Measurements from ENCODE around the gene MIDN.

MIDN gene

DNA sequence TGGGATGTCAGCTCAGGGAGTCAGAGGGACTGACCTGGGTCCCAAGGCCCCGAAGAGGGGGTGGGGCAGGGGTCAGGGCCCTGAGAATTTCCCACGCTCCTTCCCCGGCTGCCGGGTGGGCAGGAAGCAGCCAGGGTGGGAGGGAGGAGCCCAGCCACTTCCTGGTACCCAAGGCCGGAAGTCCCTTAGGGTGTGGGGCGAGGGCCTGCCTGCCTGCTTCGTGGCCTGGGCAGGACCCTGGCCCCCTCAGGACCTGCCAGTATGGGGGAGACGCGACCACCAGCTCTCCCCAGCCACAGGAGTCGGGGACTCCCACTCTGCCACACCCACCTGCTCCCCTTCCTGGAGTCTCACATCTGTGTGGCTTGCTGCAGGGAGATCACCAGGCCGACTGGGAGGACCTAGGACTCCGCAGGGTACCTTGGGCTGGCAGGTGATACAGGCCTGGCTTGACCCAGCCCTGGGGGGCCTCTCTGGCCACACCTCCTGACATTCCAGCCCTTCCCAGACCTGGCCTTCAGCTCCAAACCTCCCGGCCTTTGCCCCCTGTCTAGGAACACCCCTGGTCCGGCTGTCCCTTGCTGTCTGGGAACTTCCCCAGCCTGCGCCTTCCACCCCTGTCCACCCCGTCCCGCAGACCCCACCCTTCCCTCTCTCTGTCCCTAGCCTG lies 11.0 kb downstream of the MIDN start:
- peak in 3 of 4 experiments; percentile 43 to 66 (median 50) for DNase-seq

GRCh38 chr19:1259876-1260748 lies 11.7 kb downstream of the MIDN start:
- DNase-seq = peak in 2 of 4 experiments; percentile 36 to 49

DNA sequence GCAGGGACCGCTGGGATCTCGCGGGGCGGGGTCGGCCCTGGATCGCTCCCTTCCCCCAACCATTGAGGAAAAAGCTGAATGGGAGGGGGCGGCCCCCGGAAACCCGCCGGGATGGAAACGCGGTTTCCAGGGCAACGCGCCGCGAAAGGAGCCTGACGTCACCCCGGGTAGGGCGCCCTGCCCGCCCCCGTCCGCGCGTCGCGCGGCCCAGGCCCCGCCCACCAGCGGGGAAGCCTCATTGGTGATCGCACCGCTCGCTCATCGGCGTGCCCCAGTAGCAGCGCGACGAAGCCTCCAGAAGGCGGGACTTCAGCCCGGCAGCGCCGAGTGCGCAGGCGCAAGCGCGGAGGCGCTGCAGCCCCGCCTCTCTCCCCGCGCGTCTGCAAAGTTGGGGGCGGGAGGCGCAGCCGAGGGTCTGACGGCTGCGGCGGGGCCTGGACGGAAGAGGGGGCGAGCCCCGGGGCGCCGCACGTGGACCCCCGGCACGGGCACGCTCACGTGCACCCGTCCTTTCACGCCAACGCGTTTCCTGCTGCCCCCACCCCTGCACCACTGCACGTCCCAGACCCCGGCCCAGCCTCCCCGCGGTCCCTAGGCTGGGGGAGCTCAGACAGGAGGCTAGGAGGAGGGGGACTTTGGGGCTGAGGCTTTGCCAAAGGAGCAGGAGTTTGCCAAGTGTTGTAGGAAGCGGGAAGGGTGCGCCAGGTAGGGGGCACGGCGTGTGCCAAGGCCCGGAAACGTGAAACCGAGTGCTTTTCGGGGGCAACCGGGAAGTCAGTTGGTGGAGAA lies 12.6 kb downstream of the MIDN start:
- DNase-seq = peak; percentile 86 to 97 (median 93)

- DNase-seq = no peak
These were observed 13.1 kb downstream of the MIDN start for GRCh38 chr19:1261538-1261797.

- no peak for DNase-seq
These were observed 13.6 kb downstream of the MIDN start for GRCh38 chr19:1261798-1262622.

DNA sequence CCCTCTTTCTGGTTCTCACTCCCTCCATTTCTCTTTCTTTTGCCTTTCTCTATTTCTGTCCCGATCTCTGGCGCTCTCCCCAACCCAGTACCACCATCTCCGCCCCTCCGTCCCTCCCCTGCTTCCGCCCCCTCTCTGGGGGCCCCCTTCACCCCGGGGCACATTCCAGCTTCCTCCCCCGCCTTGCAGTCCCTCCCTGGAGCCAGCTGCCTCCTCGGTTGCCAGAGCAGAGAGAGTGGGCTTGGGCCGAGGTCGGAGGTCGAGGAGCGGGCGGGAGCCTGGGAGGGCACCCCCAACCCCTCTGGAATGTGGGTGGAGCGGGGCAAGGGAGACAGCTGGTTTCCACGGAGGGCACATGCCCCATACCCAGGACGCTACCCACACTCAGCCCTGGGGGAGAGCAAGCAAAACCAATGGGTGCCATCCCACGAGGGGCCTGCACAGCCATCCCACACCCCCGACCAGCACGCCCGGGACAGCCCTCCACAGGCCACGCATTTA lies 14.3 kb downstream of the MIDN start:
- DNase-seq = no peak

- no peak for DNase-seq
These were observed 14.8 kb downstream of the MIDN start for GRCh38 chr19:1263188-1263587.

- DNase-seq = no peak
These were observed 16.6 kb downstream of the MIDN start for GRCh38 chr19:1264801-1265614.

GRCh38 chr19:1265615-1266128 lies 17.3 kb downstream of the MIDN start:
- peak in 1 of 4 experiments; percentile 48 for DNase-seq

GRCh38 chr19:1266129-1266915 lies 17.9 kb downstream of the MIDN start:
- DNase-seq = peak; percentile 42 to 76 (median 52)

DNA sequence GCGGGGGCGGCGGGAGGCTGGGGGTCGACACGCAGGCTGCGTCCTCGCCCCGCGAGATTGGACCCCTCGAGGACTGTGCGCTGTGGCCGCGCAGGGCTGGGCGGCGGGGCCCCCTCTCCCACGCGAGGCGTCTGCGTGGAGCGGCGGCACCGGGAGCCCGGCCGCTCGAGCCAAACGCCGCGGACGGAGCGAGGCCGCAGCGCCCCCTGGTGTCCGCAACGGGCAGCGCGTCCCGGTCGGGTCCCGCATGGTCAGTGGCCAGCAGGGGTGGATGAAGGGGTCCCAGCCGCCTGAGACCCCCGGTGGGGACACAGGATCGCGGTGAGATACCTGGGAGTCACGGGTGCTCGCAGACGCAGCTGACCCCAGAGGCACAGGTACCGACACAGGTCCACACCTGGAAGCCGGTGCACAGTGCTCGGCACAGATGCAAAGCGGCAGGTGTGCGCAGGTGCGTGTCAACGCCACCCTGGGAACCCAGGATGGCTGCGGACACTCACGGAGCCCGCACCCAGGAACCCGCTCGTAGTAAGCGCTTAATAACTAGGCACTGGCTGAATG lies 18.6 kb downstream of the MIDN start:
- peak; percentile 42 to 62 (median 51) for DNase-seq

DNA sequence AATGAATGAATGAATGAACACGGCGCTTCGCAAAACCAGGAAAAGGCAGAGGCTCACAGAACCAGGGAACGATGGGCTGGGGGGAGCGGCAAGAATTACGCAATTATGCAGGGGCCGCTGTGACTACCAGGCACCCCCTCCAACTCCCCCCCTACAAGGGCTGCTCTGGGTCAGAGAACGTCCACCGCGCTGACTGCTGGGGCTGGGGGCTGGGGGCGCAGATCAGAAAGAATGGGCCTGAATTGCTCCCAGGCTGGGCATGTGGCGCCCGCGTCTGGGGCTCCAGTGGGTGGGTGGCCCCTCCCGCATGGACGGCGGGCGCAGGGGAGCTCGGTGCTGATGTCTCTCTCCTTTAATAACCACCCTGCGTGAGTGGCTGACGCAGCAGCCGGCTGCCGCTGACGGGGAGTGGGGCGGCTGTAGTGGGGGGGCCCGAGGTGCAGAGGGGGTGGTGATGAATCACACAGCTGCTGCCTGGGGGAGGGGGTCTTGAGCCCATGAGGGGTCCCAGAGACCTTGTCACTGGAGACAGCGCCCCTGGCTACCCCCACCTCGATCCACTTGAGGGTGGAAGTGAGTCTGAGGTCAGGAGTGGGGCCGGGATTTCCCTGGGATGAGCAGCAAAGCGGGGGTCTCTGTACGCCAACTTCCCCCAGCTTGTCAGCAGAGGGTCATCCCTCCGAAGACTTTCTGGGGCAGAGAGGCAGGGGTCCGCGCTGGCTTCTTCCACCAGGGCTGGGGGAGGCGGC lies 19.3 kb downstream of the MIDN start:
- DNase-seq = no peak

- no peak for DNase-seq
These were observed 20.1 kb downstream of the MIDN start for GRCh38 chr19:1268226-1269064.

GRCh38 chr19:1269065-1269477 lies 20.7 kb downstream of the MIDN start, which contains the start of gene CIRBP:
Gene CIRBP, plus strand, starts transcription at chr19:1269332. Its CDS starts 1,602 bp downstream, at chr19:1270934.
- DNase-seq = peak; percentile 97 to 99 (median 98)

- peak; percentile 72 to 82 (median 79) for DNase-seq
These were observed 21.3 kb downstream of the MIDN start for GRCh38 chr19:1269478-1270212.

- DNase-seq = no peak
These were observed 21.9 kb downstream of the MIDN start for GRCh38 chr19:1270213-1270853.

All from activated naive CD4-positive, alpha-beta T cell (primary cell).